GM18505 (cell line): ENCODE data around the gene MAGEB2.
"Not testable (repeated sequence)": the region's sequence is repeated elsewhere in the genome, so short reads cannot be mapped to it uniquely, and the experiment has no call there.

ENCODE experiments used
- ATAC-seq: cut with Tn5 transposase; IDR thresholded peaks from one replicate; pipeline ENCODE4 v1.9.1; 2021; ENCODE audit not compliant: unreplicated experiment
- POLR2A ChIP-seq: IDR thresholded peaks from 4 replicates; pipeline ENCODE4 v1.6.1; 2011; ENCODE audit warnings: borderline replicate concordance; ENCODE audit not compliant: insufficient read depth, insufficient read length; ENCODE audit errors: extremely low read depth

The MAGEB2 gene, protein sequence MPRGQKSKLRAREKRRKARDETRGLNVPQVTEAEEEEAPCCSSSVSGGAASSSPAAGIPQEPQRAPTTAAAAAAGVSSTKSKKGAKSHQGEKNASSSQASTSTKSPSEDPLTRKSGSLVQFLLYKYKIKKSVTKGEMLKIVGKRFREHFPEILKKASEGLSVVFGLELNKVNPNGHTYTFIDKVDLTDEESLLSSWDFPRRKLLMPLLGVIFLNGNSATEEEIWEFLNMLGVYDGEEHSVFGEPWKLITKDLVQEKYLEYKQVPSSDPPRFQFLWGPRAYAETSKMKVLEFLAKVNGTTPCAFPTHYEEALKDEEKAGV

DNA sequence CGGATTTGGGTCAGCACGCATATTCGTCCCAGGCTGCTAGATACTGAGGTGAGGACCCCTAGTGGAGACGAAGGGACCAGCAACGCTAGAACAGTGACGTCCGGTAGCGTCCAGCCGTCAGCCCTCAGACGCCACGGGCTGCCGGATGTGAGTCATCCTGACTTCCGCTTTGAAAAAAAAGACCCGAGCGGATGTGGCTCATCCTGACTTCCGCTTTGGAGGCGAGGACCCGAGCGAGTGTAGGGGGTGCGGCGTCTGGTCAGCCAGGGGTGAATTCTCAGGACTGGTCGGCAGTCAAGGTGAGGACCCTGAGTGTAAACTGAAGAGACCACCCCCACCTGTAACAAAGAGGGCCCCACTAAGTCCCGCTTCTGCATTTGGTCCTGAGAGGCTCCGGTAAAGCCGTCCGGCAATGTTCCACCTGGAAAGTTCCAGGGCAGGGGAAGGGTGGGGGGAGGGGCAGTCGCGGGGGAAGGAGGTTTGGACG is at the start of gene MAGEB2:
MAGEB2 (plus strand) TSS at position 207 of the 487 bp plus-strand sequence. CDS start 3,018 bp downstream, outside the sequence.
- ATAC-seq, result no peak
- no peak for TF ChIP-seq POLR2A

DNA sequence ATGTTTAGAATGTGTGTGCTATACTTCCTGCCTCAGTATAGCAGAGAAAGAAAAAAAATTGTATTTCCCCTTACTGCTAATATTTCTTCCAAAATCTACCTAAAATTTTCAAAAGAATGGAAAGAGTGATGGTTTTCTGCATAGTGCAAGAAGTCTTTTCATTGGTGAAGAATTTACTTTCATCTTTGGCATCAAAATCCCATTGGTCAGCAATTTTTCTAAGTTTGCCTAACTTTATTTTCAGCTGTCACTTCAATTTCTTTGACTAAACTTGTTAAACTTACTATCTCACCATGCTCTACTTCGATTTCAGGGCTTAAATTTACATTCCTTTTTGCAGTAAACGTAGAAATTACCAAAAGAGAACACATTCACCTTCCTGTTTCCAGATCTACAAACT is 44.5 kb upstream of the MAGEB2 start:
- no peak for TF ChIP-seq POLR2A
- no peak for ATAC-seq

DNA sequence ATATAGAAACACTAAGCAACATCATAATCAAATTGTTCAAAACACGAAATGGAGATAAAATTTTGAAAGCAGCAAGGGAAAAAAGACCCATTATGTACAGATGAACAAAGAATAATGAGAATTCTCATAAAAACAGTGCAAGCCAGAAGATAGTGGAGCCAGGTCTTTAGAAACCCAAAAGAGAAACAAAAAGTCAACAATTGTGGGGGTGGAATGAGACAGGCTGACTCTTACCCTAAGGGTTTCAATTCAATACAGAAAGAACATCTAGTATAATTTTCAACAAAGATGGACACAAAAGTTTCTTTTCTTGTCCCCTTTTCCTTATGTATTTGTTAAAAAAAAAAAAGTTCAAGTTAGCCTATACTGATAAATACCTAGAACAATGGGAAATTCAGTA is 34.0 kb upstream of the MAGEB2 start:
- ATAC-seq, result no peak
- TF ChIP-seq POLR2A, result no peak

DNA sequence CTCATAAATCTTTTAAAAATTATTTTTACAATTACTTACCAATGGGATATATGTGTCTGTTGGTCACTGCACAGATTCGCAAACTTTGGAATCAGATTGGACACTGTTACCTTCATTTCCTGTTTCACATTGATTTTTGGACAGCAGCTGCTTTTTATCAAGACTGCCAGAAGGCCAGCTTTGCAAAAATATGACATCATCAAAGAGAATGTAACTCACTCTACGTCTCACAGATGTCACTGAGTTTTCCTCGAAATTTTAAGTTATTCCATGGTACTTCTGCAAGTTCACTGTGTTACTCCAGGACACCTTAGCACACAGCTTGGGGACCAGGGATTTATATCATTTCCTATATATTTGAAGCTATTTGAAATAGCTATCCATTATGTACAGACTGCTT is 31.8 kb upstream of the MAGEB2 start:
- TF ChIP-seq POLR2A, result no peak

DNA sequence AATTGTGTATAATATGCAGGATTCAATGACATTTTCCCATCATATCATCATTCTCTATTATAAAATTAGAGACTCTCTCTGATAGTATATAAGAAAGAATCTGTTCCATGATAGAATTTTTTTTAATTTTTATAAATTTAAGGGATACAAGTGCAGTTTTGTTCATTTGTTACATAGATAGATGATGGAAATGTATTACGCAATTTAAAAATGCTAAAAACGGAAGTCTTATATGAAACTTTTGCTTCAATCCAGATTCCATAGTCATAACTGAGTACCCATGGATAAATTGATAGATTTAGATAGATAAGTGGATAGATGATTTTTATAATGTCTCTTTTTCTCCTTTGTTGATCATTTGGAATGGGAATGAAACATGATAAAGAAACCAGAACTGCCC is 24.9 kb upstream of the MAGEB2 start:
- no peak for TF ChIP-seq POLR2A
- ATAC-seq, result no peak

More for the DNA sequence above, 31.8 kb upstream of the MAGEB2 start:
- ATAC-seq, result no peak

DNA sequence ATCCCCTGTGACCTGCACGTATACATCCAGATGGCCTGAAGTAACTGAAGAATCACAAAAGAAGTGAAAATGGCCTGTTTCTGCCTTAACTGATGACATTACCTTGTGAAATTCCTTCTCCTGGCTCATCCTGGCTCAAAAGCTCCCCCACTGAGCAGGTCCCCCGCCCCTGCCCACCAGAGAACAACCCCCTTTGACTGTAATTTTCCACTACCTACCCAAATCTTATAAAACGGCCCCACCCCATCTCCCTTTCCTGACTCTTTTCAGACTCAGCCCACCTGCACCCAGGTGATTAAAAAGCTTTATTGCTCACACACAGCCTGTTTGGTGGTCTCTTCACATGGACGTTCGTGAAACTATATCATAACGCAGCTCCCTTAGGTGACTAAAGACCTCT is 21.5 kb upstream of the MAGEB2 start:
- not testable (repeated sequence) for ATAC-seq

DNA sequence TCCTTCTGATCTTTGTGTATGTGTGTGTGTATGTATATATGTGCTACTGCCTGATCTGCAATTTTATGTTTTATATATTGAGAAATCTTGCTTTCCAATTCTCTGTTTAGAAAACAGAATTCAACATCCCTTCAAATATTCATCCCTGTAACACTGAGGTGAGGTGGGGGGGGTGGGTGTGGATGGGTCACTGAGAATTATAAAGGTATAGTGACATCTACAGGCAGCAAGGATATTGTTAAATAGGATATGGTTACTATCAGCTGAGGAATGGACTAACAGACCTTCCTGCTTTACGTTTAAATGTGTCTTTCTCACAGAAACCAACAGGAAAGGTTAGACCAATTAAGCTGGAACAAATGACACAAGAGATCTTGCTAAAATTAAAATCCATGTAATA is 19.0 kb upstream of the MAGEB2 start:
- TF ChIP-seq POLR2A, result no peak
- no peak for ATAC-seq

DNA sequence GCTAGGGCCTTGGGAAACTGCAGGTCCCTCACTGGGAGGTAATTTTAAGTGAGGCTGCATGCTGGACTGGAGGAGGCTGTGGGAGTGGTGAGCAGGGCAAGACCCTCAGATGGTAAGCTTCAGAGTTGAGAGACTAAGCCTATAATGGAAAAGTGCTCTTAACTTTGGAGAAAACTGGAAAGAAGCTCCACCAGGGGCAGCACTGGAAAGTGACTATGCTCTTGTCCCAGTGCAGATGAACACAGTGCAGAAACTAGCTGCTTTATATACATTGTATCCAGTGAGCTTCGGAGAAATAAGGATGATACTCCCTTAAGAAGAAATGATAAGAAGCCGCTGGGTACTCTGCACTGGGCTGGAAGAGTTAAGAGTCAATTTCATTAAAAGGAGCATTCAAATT is 3.2 kb upstream of the MAGEB2 start:
- TF ChIP-seq POLR2A, result no peak
- ATAC-seq, result no peak

DNA sequence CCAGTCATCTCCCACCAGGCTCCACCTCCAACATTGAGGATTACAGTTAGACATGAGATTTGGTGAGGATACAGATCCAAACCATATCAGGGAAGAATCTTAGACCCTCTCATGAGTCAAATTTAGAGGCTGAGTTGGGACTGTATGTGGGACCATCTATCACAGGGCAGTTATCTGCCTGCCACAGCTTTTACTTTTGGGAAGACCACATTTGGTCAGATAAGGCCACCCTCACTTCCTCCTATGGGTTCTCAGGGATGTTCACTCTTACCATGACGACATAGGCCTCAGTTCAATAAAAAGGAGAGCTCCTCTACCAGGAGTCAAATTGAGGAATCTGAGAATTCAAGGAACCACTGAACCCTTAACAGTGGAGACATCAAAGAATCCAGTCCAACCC is 2.1 kb downstream of the MAGEB2 start:
- no peak for TF ChIP-seq POLR2A
- ATAC-seq, result no peak

DNA sequence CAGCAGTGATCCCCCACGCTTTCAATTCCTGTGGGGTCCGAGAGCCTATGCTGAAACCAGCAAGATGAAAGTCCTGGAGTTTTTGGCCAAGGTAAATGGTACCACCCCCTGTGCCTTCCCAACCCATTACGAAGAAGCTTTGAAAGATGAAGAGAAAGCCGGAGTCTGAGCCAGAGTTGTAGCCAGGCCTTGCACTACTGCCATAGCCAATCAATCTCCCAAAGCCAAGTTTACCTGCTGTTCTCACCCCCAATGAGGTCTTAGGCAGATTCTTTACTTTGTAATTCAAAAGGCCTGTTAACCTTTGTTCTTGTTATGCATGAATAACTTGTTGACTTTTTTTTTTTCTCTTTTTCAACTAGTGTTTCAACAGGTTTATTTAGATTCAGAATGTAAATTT is 4.0 kb downstream of the MAGEB2 start:
- ATAC-seq, result no peak
- no peak for TF ChIP-seq POLR2A

DNA sequence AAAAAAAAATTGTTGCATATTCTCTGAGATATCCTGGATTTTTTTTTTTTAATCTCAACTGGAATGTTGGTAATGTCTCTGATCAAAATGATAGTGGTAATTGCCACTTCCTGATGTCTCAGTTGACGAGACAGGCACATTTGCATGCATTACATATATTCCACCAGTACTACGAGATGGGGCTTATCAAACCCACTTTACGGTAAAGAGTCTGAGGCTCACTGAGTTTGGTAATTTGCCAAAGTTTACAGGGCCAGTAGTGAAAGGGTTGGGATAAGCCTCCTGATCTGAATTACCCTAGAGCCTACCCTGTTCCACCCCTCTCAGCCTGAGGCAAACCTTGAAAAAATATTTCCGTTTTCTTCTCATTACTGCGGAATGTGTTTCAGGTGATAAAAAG is 5.3 kb downstream of the MAGEB2 start:
- no peak for TF ChIP-seq POLR2A
- ATAC-seq, result no peak

DNA sequence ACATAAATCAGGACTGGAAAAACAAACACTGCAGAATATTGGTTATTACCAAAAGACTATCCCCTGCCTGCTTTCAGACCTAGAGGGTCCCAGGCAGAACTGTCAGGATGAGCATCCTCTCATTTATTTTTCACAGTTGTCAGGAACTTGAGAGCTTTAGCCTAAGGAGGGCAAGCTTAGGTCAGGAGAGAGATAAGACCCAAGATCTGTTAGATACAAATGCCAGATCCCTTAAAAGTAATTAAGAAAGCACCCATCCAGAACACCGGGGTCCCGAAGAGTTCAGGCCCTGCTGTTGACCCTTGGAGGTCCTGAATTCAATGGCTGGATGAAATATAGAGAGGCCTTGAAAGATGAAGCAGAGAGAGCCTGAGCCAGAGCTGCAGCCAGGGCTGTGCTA is 9.2 kb downstream of the MAGEB2 start:
- no peak for ATAC-seq
- no peak for TF ChIP-seq POLR2A

DNA sequence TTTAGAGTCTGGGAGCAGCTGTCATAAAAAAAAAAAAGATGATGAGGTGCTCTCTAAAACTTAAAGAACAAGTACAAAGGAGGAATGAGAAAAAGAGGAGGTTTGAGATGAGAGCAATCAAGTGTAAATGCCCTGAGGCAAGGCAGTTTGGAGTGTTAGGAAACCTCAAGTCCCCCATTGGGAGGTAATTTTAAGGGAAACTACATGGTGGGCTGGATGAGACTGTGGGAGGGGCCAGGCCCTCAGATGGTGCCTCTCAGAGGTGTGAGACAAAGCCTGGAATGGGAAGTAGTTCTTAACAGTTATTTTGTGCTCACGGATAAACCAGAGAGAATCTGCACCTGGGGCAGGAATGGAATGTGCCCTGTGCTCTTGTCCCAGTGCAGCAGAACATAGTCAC is 13.2 kb downstream of the MAGEB2 start:
- no peak for ATAC-seq
- TF ChIP-seq POLR2A, result no peak

DNA sequence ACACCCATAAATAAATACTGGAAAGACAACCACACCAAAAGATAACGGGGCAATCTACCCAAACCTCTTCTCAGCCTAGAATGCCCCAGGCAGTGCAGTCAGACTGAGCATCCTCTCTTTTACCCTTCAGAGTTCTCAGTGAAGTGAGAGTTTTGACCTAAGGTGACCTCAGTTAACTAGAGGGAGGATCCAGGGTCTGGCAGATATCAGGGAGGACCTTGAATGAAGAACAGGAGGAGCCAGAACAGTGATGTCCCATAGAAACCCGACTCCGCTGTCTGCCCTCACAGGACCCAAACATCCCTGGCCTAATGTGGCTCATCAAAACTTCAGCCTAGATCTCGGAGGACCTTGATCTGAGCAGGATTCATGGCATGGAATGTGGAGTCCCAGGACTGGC is 15.0 kb downstream of the MAGEB2 start, which contains the start of gene MAGEB3:
MAGEB3 (plus strand) TSS at position 263 of the 400 bp plus-strand sequence. CDS start 5,268 bp downstream, outside the sequence.
- no peak for TF ChIP-seq POLR2A
- ATAC-seq, result no peak
